Measurements from ENCODE around the gene TBCC. TPM values are rescaled to one million over a fixed set of nuclear protein-coding genes. Genes with fewer than 3 reads are reported as not detected.
"Not testable (repeated sequence)": the region's sequence is repeated elsewhere in the genome, so short reads cannot be mapped to it uniquely, and the experiment has no call there.

The TBCC gene
- total RNA-seq, 1 donor from 2014 or later: 40.1 TPM

GRCh38 chr6:42777126-42777822 is 31.4 kb upstream of the TBCC start:
- Mint-ChIP-seq H3K4me3 (no peak overlapping the region), H3K9me3 (no peaks in the 10 kb centered on the region), H3K36me3 (no peaks in the 10 kb centered on the region), H3K4me1 (peaks cover 17% of the 10 kb centered on the region), H3K27me3 (ENCODE audit: insufficient read depth, low read depth) (peaks cover 2% of the 10 kb centered on the region), H3K27ac (no peak overlapping the region)
- Histone ChIP-seq H2AFZ (replicated peaks) (no peak overlapping the region), H3K27me3 (no peaks in the 10 kb centered on the region), H3K27ac (no peak overlapping the region), H3F3A (ENCODE audit: low read depth) (peaks cover 10% of the 10 kb centered on the region), H3K4me3 (no peak overlapping the region), H3K9ac (no peak overlapping the region), H3K79me2 (ENCODE audit: low read depth) (peaks cover 9% of the 10 kb centered on the region), H3K4me2 (no peak overlapping the region), H3K36me3 (no peaks in the 10 kb centered on the region), H3K4me1 (no peaks in the 10 kb centered on the region), H4K20me1 (ENCODE audit: low read depth) (no peaks in the 10 kb centered on the region), H3K9me3 (ENCODE audit: low read depth) (no peaks in the 10 kb centered on the region)
- TF ChIP-seq EZH2phosphoT487 (IDR thresholded peaks at IDR 0.05): no peak
- TF ChIP-seq EZH2 (IDR thresholded peaks at IDR 0.05): no peak
- TF ChIP-seq, protein P1, sequence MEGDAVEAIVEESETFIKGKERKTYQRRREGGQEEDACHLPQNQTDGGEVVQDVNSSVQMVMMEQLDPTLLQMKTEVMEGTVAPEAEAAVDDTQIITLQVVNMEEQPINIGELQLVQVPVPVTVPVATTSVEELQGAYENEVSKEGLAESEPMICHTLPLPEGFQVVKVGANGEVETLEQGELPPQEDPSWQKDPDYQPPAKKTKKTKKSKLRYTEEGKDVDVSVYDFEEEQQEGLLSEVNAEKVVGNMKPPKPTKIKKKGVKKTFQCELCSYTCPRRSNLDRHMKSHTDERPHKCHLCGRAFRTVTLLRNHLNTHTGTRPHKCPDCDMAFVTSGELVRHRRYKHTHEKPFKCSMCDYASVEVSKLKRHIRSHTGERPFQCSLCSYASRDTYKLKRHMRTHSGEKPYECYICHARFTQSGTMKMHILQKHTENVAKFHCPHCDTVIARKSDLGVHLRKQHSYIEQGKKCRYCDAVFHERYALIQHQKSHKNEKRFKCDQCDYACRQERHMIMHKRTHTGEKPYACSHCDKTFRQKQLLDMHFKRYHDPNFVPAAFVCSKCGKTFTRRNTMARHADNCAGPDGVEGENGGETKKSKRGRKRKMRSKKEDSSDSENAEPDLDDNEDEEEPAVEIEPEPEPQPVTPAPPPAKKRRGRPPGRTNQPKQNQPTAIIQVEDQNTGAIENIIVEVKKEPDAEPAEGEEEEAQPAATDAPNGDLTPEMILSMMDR (IDR thresholded peaks at IDR 0.05): no peak
- no peak for DNase-seq (ENCODE audit: low spot score)

DNA sequence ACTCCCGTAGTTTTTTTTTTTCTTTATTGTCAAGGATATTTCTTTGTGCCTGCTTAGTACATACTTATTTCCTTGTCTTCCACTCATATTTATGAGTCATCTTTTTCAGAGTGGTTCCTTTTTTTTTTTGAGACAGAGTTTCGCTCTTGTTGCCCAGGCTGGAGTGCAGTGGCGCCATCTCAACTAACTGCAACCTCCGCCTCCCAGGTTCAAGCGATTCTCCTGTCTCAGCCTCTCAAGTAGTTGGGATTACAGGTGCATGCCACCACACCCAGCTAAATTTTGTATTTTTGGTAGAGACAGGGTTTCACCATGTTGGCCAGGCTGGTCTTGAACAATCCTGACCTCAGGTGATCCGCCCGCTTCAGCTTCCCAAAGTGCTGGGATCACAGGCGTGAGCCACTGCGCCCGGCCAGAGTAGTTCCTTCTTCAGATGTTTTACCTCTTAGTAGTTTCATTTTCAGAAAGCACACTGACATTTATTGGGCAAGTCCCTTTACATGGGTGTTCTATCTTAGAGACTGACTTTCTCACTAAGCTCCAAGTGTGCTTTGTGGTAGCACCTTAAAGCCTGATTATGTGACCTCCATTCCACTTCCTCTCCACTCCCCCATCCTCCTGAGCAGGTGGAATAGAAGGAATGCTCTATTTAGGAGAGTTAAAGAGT is 29.1 kb upstream of the TBCC start:
- H3K4me1 Mint-ChIP-seq: peaks cover 18% of the 10 kb centered on the region
- not testable (repeated sequence) for H3K27me3 ChIP-seq; H3K27ac Mint-ChIP-seq; H3K9me3 Mint-ChIP-seq; DNase-seq (ENCODE audit: low spot score); H3K36me3 ChIP-seq; H4K20me1 ChIP-seq (ENCODE audit: low read depth); H3K36me3 Mint-ChIP-seq; H3K9me3 ChIP-seq (ENCODE audit: low read depth); H3K27ac ChIP-seq; H3K4me3 ChIP-seq; H2AFZ ChIP-seq (replicated peaks); H3K9ac ChIP-seq; H3K4me2 ChIP-seq; H3K79me2 ChIP-seq (ENCODE audit: low read depth); H3K27me3 Mint-ChIP-seq (ENCODE audit: insufficient read depth, low read depth); H3K4me3 Mint-ChIP-seq
- H3K4me1 ChIP-seq: peaks cover 15% of the 10 kb centered on the region
- H3F3A ChIP-seq (ENCODE audit: low read depth): peaks cover 22% of the 10 kb centered on the region

GRCh38 chr6:42774201-42774600 is 28.3 kb upstream of the TBCC start:
- H3K27ac ChIP-seq: no peak overlapping the region
- Mint-ChIP-seq H3K4me1 (peaks cover 18% of the 10 kb centered on the region), H3K27ac (no peak overlapping the region), H3K27me3 (ENCODE audit: insufficient read depth, low read depth) (no peaks in the 10 kb centered on the region), H3K36me3 (no peaks in the 10 kb centered on the region), H3K4me3 (no peak overlapping the region), H3K9me3 (no peaks in the 10 kb centered on the region)
- no peak overlapping the region for H3K4me2 ChIP-seq
- H3K9ac ChIP-seq: no peak overlapping the region
- no peak overlapping the region for H2AFZ ChIP-seq (replicated peaks)
- peaks cover 23% of the 10 kb centered on the region for H3F3A ChIP-seq (ENCODE audit: low read depth)
- H3K4me3 ChIP-seq: no peak overlapping the region
- H3K27me3 ChIP-seq: peaks cover 7% of the 10 kb centered on the region
- TF ChIP-seq, protein P1 (IDR thresholded peaks at IDR 0.05): no peak
- TF ChIP-seq EZH2phosphoT487 (IDR thresholded peaks at IDR 0.05): no peak
- no peak for TF ChIP-seq EZH2 (IDR thresholded peaks at IDR 0.05)
- H3K4me1 ChIP-seq: peaks cover 15% of the 10 kb centered on the region
- H3K79me2 ChIP-seq (ENCODE audit: low read depth): no peaks in the 10 kb centered on the region
- H3K9me3 ChIP-seq (ENCODE audit: low read depth): no peaks in the 10 kb centered on the region
- H4K20me1 ChIP-seq (ENCODE audit: low read depth): no peaks in the 10 kb centered on the region
- no peak for DNase-seq (ENCODE audit: low spot score)
- H3K36me3 ChIP-seq: no peaks in the 10 kb centered on the region

GRCh38 chr6:42771741-42772100 is 25.8 kb upstream of the TBCC start:
- Histone ChIP-seq H3K79me2 (ENCODE audit: low read depth) (no peaks in the 10 kb centered on the region), H3K9me3 (ENCODE audit: low read depth) (no peaks in the 10 kb centered on the region), H3K27me3 (peaks cover 7% of the 10 kb centered on the region), H3K4me3 (peak overlapping the region; percentile 15), H3K9ac (no peak overlapping the region), H2AFZ (replicated peaks) (no peak overlapping the region), H4K20me1 (ENCODE audit: low read depth) (no peaks in the 10 kb centered on the region), H3K4me2 (peak overlapping the region; percentile 74), H3K36me3 (no peaks in the 10 kb centered on the region), H3K4me1 (peaks cover 15% of the 10 kb centered on the region), H3K27ac (no peak overlapping the region), H3F3A (ENCODE audit: low read depth) (peaks cover 23% of the 10 kb centered on the region)
- TF ChIP-seq EZH2phosphoT487 (IDR thresholded peaks at IDR 0.05) (no peak), EZH2 (IDR thresholded peaks at IDR 0.05) (no peak)
- TF ChIP-seq, protein P1 (IDR thresholded peaks at IDR 0.05): no peak
- Mint-ChIP-seq H3K27ac (no peak overlapping the region), H3K4me3 (peak overlapping the region; percentile 14), H3K27me3 (ENCODE audit: insufficient read depth, low read depth) (peaks cover 2% of the 10 kb centered on the region), H3K4me1 (peaks cover 12% of the 10 kb centered on the region), H3K9me3 (no peaks in the 10 kb centered on the region), H3K36me3 (no peaks in the 10 kb centered on the region)
- DNase-seq (ENCODE audit: low spot score): no peak
